H1 (cell line): ENCODE results near the gene ZSWIM6. TPM values are rescaled to one million over a fixed set of nuclear protein-coding genes. Genes with fewer than 3 reads are reported as not detected.

Source experiments
- BCL11A ChIP-seq, 2 experiments: IDR thresholded peaks; one replicate each; pipeline ENCODE4 v1.6.1; 2011; ENCODE audit warnings: low read depth in 2 of 2, low read length in 2 of 2, mild to moderate bottlenecking in 2 of 2
- CHD7 ChIP-seq: fragments of 300-600 bp; sonication (generic); IDR thresholded peaks from 2 replicates; pipeline ENCODE4 v1.7.1; 2012; ENCODE audit warnings: low read length, moderate library complexity, mild to moderate bottlenecking, inconsistent platforms; ENCODE audit not compliant: insufficient replicate concordance
- NANOG ChIP-seq: IDR thresholded peaks from 2 replicates; pipeline ENCODE4 v1.6.1; 2011; ENCODE audit warnings: low read length, low read depth, mild to moderate bottlenecking, inconsistent platforms; ENCODE audit not compliant: insufficient read depth, poor library complexity, severe bottlenecking
- SIN3A ChIP-seq, 2 experiments: IDR thresholded peaks in 1 of 2; conservative IDR thresholded peaks in 1 of 2; 2 replicates each; pipeline ENCODE4 v1.6.1; 2011 to 2012; ENCODE audit warnings: low read length in 2 of 2, improper control_type of control experiment in 1 of 2, low read depth in 1 of 2, mild to moderate bottlenecking in 1 of 2
- polyA plus RNA-seq, 7 experiments: library from polyadenylated mRNA; depleted of rRNA in 3 of 7; stranded (reverse) in 5 of 7; unstranded in 2 of 7; fragments of >200 nt in 5 of 7; fragments of 200-250 nt in 2 of 7; gene quantifications; 1 replicate in 5 of 7; 2 replicates in 1 of 7; 4 replicates in 1 of 7; pipeline versions ENCODE4 v1.2.1 to v1.2.3, GENCODE V29; 2011 to 2013; ENCODE audit warnings: missing spikeins in 2 of 7, mixed read lengths in 2 of 7
- total RNA-seq: library from RNA; stranded (reverse); fragmentation: NEBNext Ultra II Directional; extraction: Animal tissue kit (Norgen Biotek cat#: 25700); gene quantifications from 2 replicates; pipeline ENCODE4 v1.2.1, GENCODE V29; 2021

The ZSWIM6 gene
- total and polyA plus RNA-seq, 2 of the 8 experiments (the other 6 are each of a cell fraction or from before 2014, with no cell fraction given), result 7.9 to 12.4 TPM

- no peak for TF ChIP-seq CHD7
- TF ChIP-seq SIN3A (conservative IDR thresholded peaks at IDR 0.05 in 1 of 2, IDR thresholded peaks at IDR 0.05 in 1 of 2; ENCODE audit: low read depth in 1 of 2, low read length in 2 of 2), result no peak
- no peak for TF ChIP-seq BCL11A (IDR thresholded peaks at IDR 0.05; ENCODE audit: low read depth in 2 of 2, low read length in 2 of 2)
- no peak for TF ChIP-seq NANOG
- TF ChIP-seq, all 59 proteins: peak for 0
Observed at GRCh38 chr5:61538722-61539501, 206.9 kb downstream of the ZSWIM6 start (continued).
